Measurements from ENCODE around the gene KNL1. TPM values are rescaled to one million over a fixed set of nuclear protein-coding genes. Genes with fewer than 3 reads are reported as not detected.

KNL1 gene
- total and polyA plus RNA-seq, 2 donors (not counting 3 experiments of a cell fraction or from before 2014, with no cell fraction given): 4.0 to 31.8 TPM

DNA sequence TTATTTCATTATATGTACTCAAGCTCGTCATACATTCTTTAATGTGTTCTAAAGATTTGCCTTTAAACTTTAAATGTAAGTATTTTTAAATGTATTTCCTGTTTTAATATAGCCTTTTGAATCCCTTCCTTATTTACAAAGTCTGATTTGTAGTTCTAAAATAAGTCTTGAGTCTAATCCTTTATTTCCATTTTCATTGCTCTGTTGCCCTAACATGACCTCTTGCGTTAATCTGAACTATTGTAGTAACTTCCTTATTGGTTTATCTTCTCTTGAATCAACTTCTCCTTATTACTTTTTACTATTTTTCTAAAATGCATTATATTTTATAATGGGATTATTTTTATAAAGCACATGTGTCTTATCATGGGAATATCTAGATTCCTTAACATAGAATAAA, 24.0 kb downstream of the KNL1 start:
- no peak for FAIRE-seq

More for the DNA sequence above, 24.0 kb downstream of the KNL1 start:
- Histone ChIP-seq H4K20me1 (replicated peaks; ENCODE audit: control insufficient read depth, extremely low read depth, insufficient read depth, low read length) (no peaks in the 10 kb centered on the region), H3K9me1 (replicated peaks; ENCODE audit: control insufficient read depth, extremely low read depth, insufficient read depth, low read length) (no peaks in the 10 kb centered on the region), H3K9me3 (replicated peaks; ENCODE audit: control insufficient read depth, insufficient read depth, low read length) (no peaks in the 10 kb centered on the region), H3K36me3 (ENCODE audit: control insufficient read depth in 2 of 2, extremely low read depth in 1 of 2, insufficient read depth in 2 of 2, low read length in 2 of 2) (peaks cover 0 to 7% of the 10 kb centered on the region in 2 experiments), H3K4me1 (ENCODE audit: control insufficient read depth, extremely low read depth, insufficient read depth, low read length) (no peaks in the 10 kb centered on the region), H3K4me3 (replicated peaks in 1 of 3; ENCODE audit: insufficient read depth in 1 of 3, low read depth in 1 of 3, low read length in 3 of 3) (no peak overlapping the region), H3K79me2 (ENCODE audit: control insufficient read depth, insufficient read depth, low read length) (no peaks in the 10 kb centered on the region), H3K27ac (ENCODE audit: insufficient read depth, low read depth, low read length) (no peak overlapping the region), H3K9ac (replicated peaks; ENCODE audit: extremely low read depth, insufficient read depth, low read length) (no peak overlapping the region), H3K4me2 (ENCODE audit: insufficient read depth, low read length) (no peak overlapping the region), H3K27me3 (ENCODE audit: control insufficient read depth in 2 of 2, insufficient read depth in 2 of 2, low read length in 2 of 2) (no peaks in the 10 kb centered on the region), H2AFZ (ENCODE audit: low read depth, low read length) (no peak overlapping the region)
- POLR2A ChIA-PET: no interaction called here
- no peak for DNase-seq (ENCODE audit: low read depth, low spot score)
- dilution Hi-C loops (cut with MboI; ENCODE audit: extremely low pct_ligation_motif_present, low sequenced_read_pairs) (no loop called here), intact Hi-C loops (cut with micrococcal nuclease) (no loop called here)
- TF ChIP-seq EZH2 (IDR thresholded peaks at IDR 0.05; ENCODE audit: borderline replicate concordance, low read depth, low read length, severe bottlenecking) (no peak), MYC (IDR thresholded peaks at IDR 0.05; ENCODE audit: low read depth, low read length) (no peak), POLR2AphosphoS5 (IDR thresholded peaks at IDR 0.05; ENCODE audit: insufficient read depth, low read depth, low read length) (no peak), GATA2 (IDR thresholded peaks at IDR 0.05; ENCODE audit: insufficient read depth, insufficient read length, low read depth, low read length) (no peak), FOS (IDR thresholded peaks at IDR 0.05; ENCODE audit: borderline replicate concordance, insufficient read depth, low read length) (no peak), JUN (IDR thresholded peaks at IDR 0.05; ENCODE audit: borderline replicate concordance, insufficient read depth, insufficient read length, low read depth) (no peak), POLR2A (IDR thresholded peaks at IDR 0.05; ENCODE audit: low read depth, low read length) (no peak)
- TF ChIP-seq, protein P1, sequence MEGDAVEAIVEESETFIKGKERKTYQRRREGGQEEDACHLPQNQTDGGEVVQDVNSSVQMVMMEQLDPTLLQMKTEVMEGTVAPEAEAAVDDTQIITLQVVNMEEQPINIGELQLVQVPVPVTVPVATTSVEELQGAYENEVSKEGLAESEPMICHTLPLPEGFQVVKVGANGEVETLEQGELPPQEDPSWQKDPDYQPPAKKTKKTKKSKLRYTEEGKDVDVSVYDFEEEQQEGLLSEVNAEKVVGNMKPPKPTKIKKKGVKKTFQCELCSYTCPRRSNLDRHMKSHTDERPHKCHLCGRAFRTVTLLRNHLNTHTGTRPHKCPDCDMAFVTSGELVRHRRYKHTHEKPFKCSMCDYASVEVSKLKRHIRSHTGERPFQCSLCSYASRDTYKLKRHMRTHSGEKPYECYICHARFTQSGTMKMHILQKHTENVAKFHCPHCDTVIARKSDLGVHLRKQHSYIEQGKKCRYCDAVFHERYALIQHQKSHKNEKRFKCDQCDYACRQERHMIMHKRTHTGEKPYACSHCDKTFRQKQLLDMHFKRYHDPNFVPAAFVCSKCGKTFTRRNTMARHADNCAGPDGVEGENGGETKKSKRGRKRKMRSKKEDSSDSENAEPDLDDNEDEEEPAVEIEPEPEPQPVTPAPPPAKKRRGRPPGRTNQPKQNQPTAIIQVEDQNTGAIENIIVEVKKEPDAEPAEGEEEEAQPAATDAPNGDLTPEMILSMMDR (IDR thresholded peaks at IDR 0.05; ENCODE audit: extremely low read depth in 1 of 2, insufficient read depth in 1 of 2, low read depth in 1 of 2, low read length in 2 of 2): no peak
- TF ChIP-seq, protein P2, sequence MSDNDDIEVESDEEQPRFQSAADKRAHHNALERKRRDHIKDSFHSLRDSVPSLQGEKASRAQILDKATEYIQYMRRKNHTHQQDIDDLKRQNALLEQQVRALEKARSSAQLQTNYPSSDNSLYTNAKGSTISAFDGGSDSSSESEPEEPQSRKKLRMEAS (IDR thresholded peaks at IDR 0.05; ENCODE audit: insufficient read depth, insufficient read length): no peak
- CTCF ChIA-PET: interaction anchor here (0.6 to 1.2 kb wide), 2 partner anchors 17 to 1202 kb away, joined by 3 to 4 read pairs; no protein-coding TSS in a partner anchor
- BruUV-seq (replicated peaks): no TSS peak

Measured in endothelial cell of umbilical vein (primary cell).